ENCODE measurements around the gene OR2K2.
"Not testable (repeated sequence)": the region's sequence is repeated elsewhere in the genome, so short reads cannot be mapped to it uniquely, and the experiment has no call there.

Gene OR2K2

GRCh38 chr9:111330124-111330523 lies at the start of gene OR2K2:
Gene OR2K2, minus strand, starts transcription at chr9:111330224. Its CDS starts 1,791 bp downstream, at chr9:111328433.
- no peak for DNase-seq

GRCh38 chr9:111375817-111376564 lies 46.0 kb upstream of the OR2K2 start:
- DNase-seq = no peak

GRCh38 chr9:111375062-111375461 lies 45.0 kb upstream of the OR2K2 start:
- no peak for DNase-seq

DNA sequence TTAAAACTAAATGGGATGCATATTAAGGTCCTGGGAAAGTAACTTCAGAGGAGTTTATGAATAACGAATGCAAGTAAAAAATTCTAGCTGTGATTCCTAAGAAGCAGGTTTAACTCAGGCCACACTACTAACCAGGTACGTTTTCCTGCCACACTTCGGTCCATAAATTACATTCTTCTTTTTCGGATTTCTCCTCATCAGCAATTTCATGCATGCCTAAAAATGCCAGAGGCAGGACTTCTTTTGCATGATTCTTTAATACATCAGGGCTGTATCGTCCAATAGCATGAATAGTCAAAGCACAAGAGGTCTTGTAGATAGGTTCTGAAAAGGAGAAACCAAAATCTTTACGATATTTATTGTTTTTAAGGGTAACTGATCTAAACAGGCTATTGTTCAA lies 42.3 kb upstream of the OR2K2 start:
- no peak for DNase-seq

- no peak for DNase-seq
Measured at GRCh38 chr9:111366978-111367377, 37.0 kb upstream of the OR2K2 start.

GRCh38 chr9:111362526-111362925 lies 32.5 kb upstream of the OR2K2 start:
- DNase-seq = no peak

DNA sequence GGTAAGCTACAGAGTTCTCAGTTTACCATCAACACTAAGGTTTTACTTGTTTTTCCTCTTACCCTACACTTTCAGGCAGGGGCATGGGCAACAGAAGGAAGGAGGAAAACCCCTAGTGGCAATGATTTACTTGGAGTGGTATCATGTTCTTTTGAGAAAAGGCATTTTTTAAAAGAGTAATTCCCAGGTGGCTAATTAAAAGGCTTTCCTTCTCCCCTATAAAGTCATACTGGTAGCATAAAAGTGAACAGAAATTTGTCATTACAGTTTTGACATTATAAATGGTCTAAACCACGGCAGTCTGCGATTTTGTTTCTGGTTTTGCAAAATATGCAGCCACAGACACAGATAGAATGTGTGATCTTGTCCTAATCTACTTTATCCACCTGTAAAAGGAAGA lies 30.9 kb upstream of the OR2K2 start:
- DNase-seq = no peak

DNA sequence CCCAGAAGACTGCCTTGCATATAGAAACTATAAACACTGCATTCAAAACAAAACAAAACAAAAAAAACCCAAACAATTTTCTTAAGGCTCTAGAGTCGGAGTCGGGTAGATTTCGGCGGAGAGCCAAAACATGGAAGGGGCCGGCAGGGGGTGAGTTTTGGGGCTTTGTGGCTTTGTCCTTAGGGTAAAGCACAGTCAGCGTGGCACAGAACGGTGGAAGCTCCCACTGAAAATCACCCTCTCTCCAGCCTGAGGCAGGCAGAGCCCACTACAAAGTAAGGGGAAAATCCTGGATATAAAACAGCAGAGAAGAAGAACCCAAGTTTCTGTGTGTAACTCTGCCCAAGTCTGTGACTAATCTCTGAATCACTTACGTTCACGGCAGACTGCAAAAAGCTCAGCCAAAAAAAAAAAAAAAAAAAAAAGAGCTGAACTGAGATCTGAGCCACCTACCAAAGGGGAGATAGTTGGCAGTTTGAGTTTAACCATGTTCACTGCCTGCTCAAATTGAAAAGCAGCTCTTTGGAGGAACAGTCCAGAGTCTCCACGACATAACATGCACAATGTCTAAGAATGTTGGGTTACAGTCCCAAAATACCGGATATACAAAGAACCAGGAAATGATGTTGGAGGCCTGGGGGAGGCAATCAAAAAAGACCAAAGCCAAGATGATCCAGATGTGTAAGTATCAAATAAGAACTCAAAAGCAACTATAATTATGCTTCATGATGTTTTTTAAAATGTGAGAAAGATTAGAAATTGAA lies 26.6 kb upstream of the OR2K2 start:
- no peak for DNase-seq

GRCh38 chr9:111352545-111352944 lies 22.5 kb upstream of the OR2K2 start:
- DNase-seq = no peak

GRCh38 chr9:111350556-111350955 lies 20.5 kb upstream of the OR2K2 start:
- no peak for DNase-seq

DNA sequence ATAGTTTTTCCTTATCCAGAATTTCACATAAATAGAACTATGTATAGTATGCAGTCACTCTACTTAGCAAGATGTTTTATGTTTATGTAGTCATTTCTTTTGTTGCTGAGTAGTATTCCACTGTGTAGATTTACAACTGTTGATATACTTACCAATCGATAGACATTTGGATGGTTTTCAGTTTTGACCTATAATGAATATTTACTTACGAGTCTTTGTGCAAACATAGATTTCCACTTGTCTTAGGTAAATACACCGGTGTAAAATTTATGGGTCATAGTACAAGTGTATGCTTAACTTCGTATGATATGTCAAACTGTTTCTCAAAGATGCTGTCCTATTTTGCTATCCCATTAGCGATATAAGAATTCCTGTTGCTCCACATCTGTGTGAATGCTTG lies 19.7 kb upstream of the OR2K2 start:
- no peak for DNase-seq

DNA sequence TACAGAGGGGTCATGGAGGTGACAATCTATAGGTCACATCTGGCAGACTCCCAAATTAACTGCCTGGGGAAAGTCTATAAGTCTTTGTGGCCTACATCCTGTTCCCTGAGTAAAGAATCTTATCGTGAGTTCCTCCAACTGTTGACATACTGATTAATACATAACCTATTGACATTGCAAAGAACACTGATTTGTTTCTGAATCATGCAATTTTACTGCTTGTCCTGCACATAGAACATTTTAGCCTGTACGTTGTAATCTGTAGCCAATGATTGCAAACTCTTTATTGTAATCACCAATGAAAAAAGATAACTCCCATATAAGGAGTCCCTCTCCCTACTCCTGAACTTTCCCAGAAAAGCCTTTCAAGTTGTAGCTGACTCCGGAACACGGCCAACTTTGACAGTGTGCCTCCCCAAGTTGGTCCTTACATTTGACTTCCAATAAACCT lies 18.8 kb upstream of the OR2K2 start:
- no peak for DNase-seq

GRCh38 chr9:111334318-111334863 lies 4.4 kb upstream of the OR2K2 start:
- not testable (repeated sequence) for DNase-seq

GRCh38 chr9:111320631-111321030 lies 9.4 kb downstream of the OR2K2 start:
- DNase-seq = no peak

GRCh38 chr9:111316796-111317195 lies 13.2 kb downstream of the OR2K2 start:
- no peak for DNase-seq

DNA sequence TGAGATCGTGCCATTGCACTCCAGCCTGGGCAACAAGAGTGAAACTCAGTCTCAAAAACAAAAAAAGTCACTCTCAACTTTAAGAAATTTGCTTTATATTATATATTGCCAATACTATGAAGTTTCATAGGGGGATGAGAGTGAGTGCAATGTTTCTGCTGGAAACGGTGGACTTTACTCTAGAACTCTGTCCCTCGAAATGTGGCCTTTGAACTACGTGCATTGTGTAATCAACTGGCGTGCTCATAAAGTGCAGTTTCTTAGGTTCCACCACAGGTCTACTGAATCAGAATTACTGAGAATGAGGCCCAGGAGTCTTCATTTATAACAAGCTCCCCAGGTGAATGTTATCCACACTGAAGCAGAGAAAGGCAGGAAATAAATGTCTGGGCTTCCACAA lies 24.1 kb downstream of the OR2K2 start:
- DNase-seq = no peak

DNA sequence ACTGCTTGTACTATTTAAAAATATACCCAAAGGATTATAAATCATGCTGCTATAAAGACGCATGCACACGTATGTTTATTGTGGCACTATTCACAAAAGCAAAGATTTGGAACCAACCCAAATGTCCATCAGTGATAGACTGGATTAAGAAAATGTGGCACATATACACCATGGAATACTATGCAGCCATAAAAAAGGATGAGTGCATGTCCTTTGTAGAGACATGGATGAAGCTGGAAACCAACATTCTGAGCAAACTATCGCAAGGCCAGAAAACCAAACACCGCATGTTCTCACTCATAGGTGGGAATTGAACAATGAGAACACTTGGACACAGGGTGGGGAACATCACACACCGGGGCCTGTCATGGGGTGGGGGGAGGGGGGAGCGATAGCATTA lies 26.0 kb downstream of the OR2K2 start:
- DNase-seq = not testable (repeated sequence)

GRCh38 chr9:111301195-111301594 lies 28.8 kb downstream of the OR2K2 start:
- DNase-seq = no peak

- no peak for DNase-seq
Measured at GRCh38 chr9:111300140-111300735, 29.8 kb downstream of the OR2K2 start.

GRCh38 chr9:111299599-111299966 lies 30.4 kb downstream of the OR2K2 start:
- DNase-seq = not testable (repeated sequence)

DNA sequence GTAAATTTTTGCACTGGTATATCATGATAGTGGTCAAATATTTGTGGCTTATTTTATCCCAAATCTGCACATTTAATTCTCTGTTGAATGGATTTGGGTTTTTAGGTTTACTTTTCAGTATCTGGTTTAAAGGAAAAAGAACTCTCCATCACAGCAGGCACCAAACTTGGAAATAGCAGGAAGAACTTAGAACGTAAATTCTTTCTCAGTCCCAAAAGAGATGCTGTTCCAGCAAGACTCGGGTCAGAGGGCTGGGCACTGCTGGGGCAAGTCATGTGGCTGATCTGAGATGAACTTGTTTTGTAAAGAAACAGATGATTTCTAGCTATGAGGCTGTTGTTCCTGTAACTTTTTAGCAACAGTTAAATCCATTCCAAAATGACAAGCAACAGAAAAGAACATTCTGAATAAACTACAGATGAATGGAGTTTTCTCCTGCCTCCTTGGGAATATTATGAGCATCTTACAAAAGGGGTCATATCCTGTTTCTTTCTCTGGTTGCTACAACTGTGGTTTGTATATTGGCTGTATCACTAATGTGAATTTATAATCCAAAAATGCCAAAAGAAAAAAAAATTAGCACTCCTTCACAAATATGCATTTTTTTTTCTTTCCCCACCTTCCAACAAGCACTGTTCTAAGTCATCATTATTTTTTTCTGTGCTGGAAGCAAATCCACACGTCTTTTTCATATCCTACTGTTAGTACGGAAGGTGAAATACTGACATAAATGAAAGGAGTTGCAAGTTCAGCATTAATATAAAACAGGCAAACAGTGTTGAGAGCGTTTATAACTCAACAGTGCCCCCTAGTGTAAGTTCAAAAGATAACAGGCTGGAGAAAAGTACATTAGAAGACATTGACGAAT lies 31.1 kb downstream of the OR2K2 start:
- no peak for DNase-seq

DNA sequence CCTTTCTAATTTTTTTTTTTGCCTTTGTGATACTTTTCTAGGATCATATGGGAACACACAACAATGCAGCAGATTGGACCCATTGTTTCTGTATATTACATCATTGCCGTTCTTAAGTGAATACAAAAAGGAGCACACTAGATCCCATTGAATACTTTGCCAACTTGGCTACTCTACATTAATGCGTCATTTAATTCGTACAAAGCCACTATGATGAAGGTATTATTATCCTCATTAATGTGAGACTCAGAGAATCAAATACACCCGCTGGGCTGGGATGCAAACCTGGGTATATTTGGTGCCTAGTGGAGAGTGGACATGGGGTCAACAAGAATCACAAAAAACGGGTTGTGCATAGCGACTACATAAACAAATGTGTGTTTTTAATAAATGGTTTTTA lies 31.9 kb downstream of the OR2K2 start:
- DNase-seq = no peak

Data from NCI-H524 treated with DMSO at 0.1 percent for 48 hours (cell line).